Activated CD8-positive, alpha-beta T cell treated with anti-CD3 and anti-CD28 coated beads, Interleukin-2, amount 10 ng/mL, durations not matched to agents 7 days and 5 days (primary cell): Measurements from ENCODE around the gene HCFC1. TPM values are rescaled to one million over a fixed set of nuclear protein-coding genes. Genes with fewer than 3 reads are reported as not detected.

Experiments used
- ATAC-seq: fragments of 150-1000 bp; cut with Tn5 transposase; one replicate; pipeline ENCODE4 v1.10.0; 2021; ENCODE audit warnings: moderate library complexity
- CTCF ChIA-PET: fragments of 350-600 bp; sonication (Branson Sonifier 250); formaldehyde crosslinking; loops from one replicate; lab custom pipeline; 2021; ENCODE audit warnings: antibody characterized with exemption; lab: Charles Lee
- POLR2A ChIA-PET: fragments of 350-600 bp; sonication (Branson Sonifier 250); formaldehyde crosslinking; loops from one replicate; lab custom pipeline; 2021; ENCODE audit warnings: antibody characterized with exemption; lab: Charles Lee
- DNase-seq: peaks from one replicate; pipeline ENCODE4 v3.0.0-alpha.2; 2020
- H3K27ac Mint-ChIP-seq: one replicate; pipeline ENCODE4 v1.8.0; 2021; ENCODE audit warnings: mild to moderate bottlenecking, mixed read lengths
- H3K27me3 Mint-ChIP-seq: one replicate; pipeline ENCODE4 v1.8.0; 2021; ENCODE audit warnings: low read depth, mixed read lengths
- H3K36me3 Mint-ChIP-seq: one replicate; pipeline ENCODE4 v1.8.0; 2021; ENCODE audit warnings: low read depth, mixed read lengths
- H3K4me1 Mint-ChIP-seq: one replicate; pipeline ENCODE4 v1.8.0; 2021; ENCODE audit warnings: low read depth, mixed read lengths
- H3K4me3 Mint-ChIP-seq: one replicate; pipeline ENCODE4 v1.8.0; 2021; ENCODE audit warnings: mild to moderate bottlenecking, mixed read lengths
- H3K9me3 Mint-ChIP-seq: one replicate; pipeline ENCODE4 v1.8.0; 2022; ENCODE audit warnings: mixed read lengths; ENCODE audit not compliant: insufficient read depth
- total RNA-seq, 2 experiments: library from RNA; stranded (reverse); gene quantifications; one replicate each; pipeline ENCODE4 v1.2.3, GENCODE V29; 2021

HCFC1 gene
- total RNA-seq, 2 experiments from 2014 or later = 141 to 146 TPM

DNA sequence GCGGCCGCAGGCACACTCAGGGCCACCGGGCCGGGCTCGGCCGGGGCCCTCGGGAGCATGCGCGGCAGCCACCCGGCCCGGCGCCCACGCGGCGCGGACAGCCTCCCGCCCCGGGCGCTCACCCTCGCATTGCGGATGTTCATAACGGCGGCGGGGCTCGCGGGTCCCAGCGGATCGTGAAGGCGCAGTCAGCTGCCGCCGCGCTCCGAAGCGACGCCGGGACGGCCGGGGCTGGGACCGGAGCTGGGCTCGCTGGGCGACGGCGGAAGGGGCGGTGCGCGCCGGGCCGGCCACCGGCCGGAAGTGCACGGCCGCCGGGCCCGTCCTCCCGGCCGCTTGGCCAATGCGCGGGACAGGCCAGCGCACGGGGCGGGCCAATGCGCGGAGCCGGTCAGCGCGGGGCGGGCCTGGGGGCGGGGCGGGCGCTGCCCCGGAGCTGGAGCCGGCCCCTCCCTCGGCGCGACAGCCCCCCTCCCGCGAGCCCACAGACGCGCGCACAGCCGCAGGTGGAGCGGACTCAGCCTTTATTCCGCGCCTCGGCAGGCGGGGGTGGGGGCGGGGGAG, 36.8 kb downstream of the HCFC1 start, which contains the start of gene NAA10:
Gene NAA10 (minus strand): TSS at position 276 of the 564 bp plus-strand sequence. CDS start 133 bp downstream, at position 143.
- POLR2A ChIA-PET = no interaction called here
- peak; percentile 62 for DNase-seq
- no peaks in the 10 kb centered on the region for H3K9me3 Mint-ChIP-seq
- peaks cover 12% of the 10 kb centered on the region for H3K36me3 Mint-ChIP-seq
- CTCF ChIA-PET = interaction anchor here (1.0 to 1.8 kb wide), 2 partner anchors 10 to 12 kb away, joined by 3 to 12 read pairs; no protein-coding TSS in a partner anchor
- peak within 1 kb of the TSS; percentile 85 for H3K27ac Mint-ChIP-seq
- no peaks in the 10 kb centered on the region for H3K27me3 Mint-ChIP-seq
- peak within 1 kb of the TSS; percentile 88 for H3K4me3 Mint-ChIP-seq
- peak; percentile 93 for ATAC-seq
- peaks cover 31% of the 10 kb centered on the region for H3K4me1 Mint-ChIP-seq

DNA sequence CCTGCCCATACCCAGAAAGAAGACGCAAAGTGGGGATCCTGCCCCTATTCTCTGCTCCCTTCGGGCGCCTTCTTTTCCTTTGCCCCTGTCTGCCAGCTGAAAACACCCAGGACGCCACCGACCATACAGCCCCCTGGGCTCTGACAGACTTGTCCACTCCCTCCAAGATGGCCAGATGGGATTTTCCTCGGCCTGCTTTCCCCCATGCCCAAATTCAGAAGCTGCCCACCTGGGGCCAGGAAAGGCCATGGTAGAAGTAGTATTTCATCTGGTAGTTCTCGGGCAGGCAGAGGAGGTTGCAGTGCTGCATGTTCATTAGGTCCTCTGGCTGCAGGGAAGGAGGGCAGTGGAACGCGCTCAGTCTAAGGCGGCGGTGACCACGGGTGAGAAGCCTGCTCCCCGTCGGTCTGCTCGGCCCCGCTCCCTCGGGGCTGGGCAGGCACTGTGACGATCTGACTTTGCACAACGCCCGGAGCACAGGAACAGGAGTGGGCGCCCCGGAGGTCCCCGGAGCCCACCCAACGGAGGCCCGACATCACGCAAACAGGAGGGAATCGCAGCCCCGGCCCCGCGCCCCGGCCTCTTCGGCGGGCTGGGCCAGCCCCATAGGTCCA, 37.4 kb downstream of the HCFC1 start:
- ATAC-seq = peak; percentile 37
- DNase-seq = no peak
- peak overlapping the region; percentile 88 for H3K4me3 Mint-ChIP-seq
- peaks cover 28% of the 10 kb centered on the region for H3K4me1 Mint-ChIP-seq
- ChIA-PET CTCF (interaction anchor here (1.0 to 1.8 kb wide), 3 partner anchors 10 to 23 kb away, joined by 3 to 12 read pairs (median 4); no protein-coding TSS in a partner anchor), POLR2A (interaction anchor here (0.9 kb wide), 1 partner anchor 36 kb away, joined by 3 read pairs; no protein-coding TSS in a partner anchor)
- peak overlapping the region; percentile 85 for H3K27ac Mint-ChIP-seq
- H3K36me3 Mint-ChIP-seq = peaks cover 17% of the 10 kb centered on the region
- H3K9me3 Mint-ChIP-seq = no peaks in the 10 kb centered on the region
- no peaks in the 10 kb centered on the region for H3K27me3 Mint-ChIP-seq

DNA sequence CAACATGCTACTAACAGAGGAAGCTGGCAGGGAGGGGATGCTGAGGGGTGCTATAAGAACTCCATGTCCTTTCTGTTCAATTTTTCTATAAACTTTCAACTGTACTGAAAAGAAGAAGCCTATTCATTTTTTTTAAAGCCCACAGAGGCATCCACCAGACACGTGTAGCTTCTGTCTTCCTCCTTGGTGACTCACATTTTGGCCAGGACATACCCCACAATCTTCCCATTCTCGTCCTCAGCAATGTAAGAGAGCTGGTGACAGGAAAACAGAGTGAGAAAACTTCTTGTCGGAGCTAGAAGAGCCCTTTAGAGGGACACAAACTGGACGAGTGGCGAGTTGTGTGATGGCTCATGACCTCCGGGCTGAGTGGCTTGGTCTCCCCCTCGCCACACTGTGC, 37.9 kb downstream of the HCFC1 start:
- H3K9me3 Mint-ChIP-seq = no peaks in the 10 kb centered on the region
- H3K4me1 Mint-ChIP-seq = peaks cover 31% of the 10 kb centered on the region
- H3K27ac Mint-ChIP-seq = peak overlapping the region; percentile 85
- peak overlapping the region; percentile 88 for H3K4me3 Mint-ChIP-seq
- POLR2A ChIA-PET = interaction anchor here (0.9 kb wide), 1 partner anchor 36 kb away, joined by 3 read pairs; no protein-coding TSS in a partner anchor
- no peaks in the 10 kb centered on the region for H3K27me3 Mint-ChIP-seq
- DNase-seq (no peak), ATAC-seq (no peak)
- CTCF ChIA-PET = interaction anchor here (1.2 to 1.8 kb wide), 2 partner anchors 13 to 23 kb away, joined by 4 to 12 read pairs; no protein-coding TSS in a partner anchor
- H3K36me3 Mint-ChIP-seq = peaks cover 20% of the 10 kb centered on the region

DNA sequence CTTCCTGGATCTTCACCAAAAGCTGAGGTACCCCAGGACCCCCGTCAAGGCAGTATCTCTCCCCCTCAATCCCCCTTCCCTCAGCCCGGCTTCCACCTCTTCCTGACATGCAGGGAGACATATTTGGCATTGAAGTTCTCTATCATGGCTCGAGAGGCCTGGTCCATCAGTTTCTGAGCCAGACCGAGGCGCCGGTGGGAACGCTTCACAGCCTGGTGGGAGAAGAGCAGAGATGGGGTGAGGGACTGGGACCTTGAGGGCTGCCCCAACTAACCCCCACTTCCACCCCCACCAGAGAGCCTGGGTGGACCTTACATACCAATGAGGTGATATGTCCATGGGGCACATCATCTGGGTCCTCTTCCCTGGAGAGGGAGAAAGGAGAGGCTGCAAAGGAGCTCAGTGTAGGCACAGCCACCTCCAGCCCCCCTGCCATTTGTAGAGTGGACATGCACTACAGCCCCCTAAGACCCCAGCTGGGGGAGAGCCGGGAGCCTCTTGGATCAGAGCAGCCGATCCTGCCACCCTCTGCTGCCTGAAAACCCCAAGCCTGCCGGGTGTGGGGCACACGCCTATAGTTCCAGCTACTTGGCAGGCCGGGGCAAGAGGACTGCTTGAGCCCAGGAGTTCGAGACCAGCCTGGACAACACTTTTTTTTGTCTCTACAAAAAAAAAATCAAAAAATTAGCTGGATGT, 39.2 kb downstream of the HCFC1 start:
- ATAC-seq (no peak), DNase-seq (no peak)
- Mint-ChIP-seq H3K27me3 (no peaks in the 10 kb centered on the region), H3K4me3 (no peak overlapping the region), H3K4me1 (peaks cover 33% of the 10 kb centered on the region), H3K27ac (no peak overlapping the region), H3K36me3 (peaks cover 20% of the 10 kb centered on the region), H3K9me3 (no peaks in the 10 kb centered on the region)
- ChIA-PET POLR2A (no interaction called here), CTCF (interaction anchor here (1.5 kb wide), 1 partner anchor 15 kb away, joined by 4 read pairs; no protein-coding TSS in a partner anchor)

DNA sequence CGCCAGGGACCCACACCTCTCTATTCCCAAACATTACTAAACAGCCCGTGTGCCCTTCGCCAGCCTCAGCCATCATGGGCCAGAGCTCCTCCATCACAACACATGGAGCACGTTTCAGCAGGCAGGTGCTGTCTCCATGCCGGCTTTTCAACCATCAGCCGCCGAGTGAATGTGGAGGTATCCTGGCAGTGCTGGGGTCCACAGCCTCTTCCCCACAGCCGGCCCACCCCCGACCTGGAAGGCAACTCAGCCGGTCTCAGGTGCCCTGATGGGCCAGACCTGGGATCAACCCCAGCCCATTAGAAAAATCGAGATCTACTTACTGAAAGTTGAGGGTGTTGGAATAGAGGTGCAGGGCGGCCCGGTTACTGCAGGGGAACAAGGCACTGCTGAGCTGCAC, 39.9 kb downstream of the HCFC1 start:
- Mint-ChIP-seq H3K9me3 (no peaks in the 10 kb centered on the region), H3K36me3 (peaks cover 20% of the 10 kb centered on the region), H3K27me3 (no peaks in the 10 kb centered on the region), H3K4me1 (peaks cover 33% of the 10 kb centered on the region), H3K27ac (peak overlapping the region; percentile 72), H3K4me3 (no peak overlapping the region)
- DNase-seq (no peak), ATAC-seq (no peak)
- ChIA-PET CTCF (interaction anchor here (1.5 kb wide), 1 partner anchor 15 kb away, joined by 4 read pairs; no protein-coding TSS in a partner anchor), POLR2A (no interaction called here)

DNA sequence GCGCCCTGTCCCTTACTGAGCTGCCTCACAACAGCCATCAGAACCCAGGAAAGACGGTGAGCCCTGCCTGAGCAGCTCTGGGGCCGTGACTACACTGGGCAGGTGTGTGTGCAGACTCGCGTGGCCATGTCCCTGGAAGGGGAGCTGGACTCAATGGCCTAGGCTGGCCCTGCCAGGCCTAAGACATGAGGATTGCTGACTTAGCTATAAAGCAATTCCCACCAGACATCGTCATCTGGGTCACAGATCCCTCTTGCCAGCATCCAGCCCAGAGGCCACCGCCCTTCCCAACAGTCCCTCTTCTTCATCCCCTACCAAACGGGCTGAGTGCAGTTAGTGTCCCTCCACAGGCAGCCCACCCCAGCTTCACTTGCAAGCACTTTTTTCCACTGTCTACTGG, 40.5 kb downstream of the HCFC1 start:
- CTCF ChIA-PET = interaction anchor here (10.6 kb wide), 1 partner anchor 18 kb away, joined by 228 read pairs; the partner anchor contains the start of gene RENBP
- H3K4me1 Mint-ChIP-seq = peaks cover 31% of the 10 kb centered on the region
- no peak overlapping the region for H3K4me3 Mint-ChIP-seq
- no peaks in the 10 kb centered on the region for H3K9me3 Mint-ChIP-seq
- DNase-seq = no peak
- POLR2A ChIA-PET = interaction anchor here (9.3 kb wide), 1 partner anchor 17 kb away, joined by 84 read pairs; the partner anchor contains the start of gene RENBP
- H3K27ac Mint-ChIP-seq = peak overlapping the region; percentile 72
- peaks cover 20% of the 10 kb centered on the region for H3K36me3 Mint-ChIP-seq
- H3K27me3 Mint-ChIP-seq = no peaks in the 10 kb centered on the region
- ATAC-seq = no peak

DNA sequence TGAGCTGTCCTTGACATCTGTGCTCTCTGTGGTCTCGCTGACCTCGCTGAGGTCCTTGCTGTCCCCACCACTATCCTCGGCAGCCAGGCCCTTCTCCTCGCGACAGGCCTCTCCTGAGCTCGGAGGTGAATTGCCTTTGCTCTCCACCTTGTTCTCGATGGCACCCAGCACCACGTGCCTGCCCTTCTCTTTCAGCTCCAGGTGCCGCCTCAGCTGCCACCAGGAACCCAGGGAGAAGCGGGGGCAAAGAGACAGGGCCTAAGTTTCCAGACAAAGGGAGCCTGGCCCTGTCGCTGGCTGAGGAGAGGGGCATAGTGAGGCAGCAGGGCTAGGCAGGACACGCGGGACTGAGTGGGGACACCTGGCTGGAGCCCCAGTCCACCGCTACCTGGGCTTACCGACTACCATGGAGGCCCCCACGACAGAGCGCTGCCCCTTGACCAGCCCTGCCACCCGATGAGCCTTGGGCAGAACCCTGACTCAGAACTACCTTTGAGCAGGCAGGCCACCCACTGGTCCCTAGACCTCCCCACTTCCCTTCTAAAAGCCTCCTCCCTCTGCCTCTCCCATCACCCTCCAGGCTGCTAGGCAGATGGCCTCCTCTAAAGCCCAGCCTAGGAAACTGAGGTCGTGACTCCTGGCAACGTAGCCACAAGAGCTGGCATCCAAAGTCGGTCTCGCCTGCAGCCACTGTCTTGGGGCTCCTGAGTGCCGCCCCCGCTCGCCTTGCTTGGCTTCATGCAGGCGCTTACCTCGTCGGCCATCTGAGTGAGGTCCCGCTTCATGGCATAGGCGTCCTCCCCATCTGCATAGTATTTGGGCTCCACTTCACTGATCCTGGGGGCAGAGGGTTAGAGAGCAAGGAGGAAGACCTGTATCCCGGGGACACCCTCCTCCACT, 41.4 kb downstream of the HCFC1 start:
- H3K9me3 Mint-ChIP-seq = no peaks in the 10 kb centered on the region
- no peak for DNase-seq
- H3K27me3 Mint-ChIP-seq = no peaks in the 10 kb centered on the region
- POLR2A ChIA-PET = interaction anchor here (9.3 kb wide), 1 partner anchor 17 kb away, joined by 84 read pairs; the partner anchor contains the start of gene RENBP
- CTCF ChIA-PET = interaction anchor here (10.6 kb wide), 1 partner anchor 19 kb away, joined by 228 read pairs; the partner anchor contains the start of gene RENBP
- H3K4me3 Mint-ChIP-seq = no peak overlapping the region
- no peak for ATAC-seq
- H3K27ac Mint-ChIP-seq = no peak overlapping the region
- peaks cover 28% of the 10 kb centered on the region for H3K4me1 Mint-ChIP-seq
- H3K36me3 Mint-ChIP-seq = peaks cover 23% of the 10 kb centered on the region

DNA sequence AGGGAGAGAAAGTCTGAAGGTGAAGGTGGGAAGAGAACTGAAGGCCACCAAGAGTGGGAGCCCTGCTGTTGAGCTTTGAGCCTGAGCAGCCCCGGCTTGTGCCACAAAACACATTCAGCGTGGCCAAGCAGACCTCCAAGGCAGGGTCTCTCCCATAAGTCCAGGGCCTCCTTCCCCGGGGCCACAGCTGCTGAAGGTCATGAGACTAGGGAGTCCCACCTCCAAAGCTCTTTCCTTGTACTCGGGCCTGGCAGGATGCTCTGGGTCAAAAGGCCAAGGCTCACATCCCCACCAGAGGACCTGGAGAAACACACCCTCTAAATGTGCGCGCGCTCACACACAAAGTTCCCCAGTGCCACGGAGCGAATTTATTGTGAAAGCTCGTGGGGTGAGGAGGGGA, 42.0 kb downstream of the HCFC1 start:
- H3K27me3 Mint-ChIP-seq = no peaks in the 10 kb centered on the region
- no peaks in the 10 kb centered on the region for H3K9me3 Mint-ChIP-seq
- DNase-seq (no peak), ATAC-seq (no peak)
- CTCF ChIA-PET = interaction anchor here (10.6 kb wide), 1 partner anchor 19 kb away, joined by 228 read pairs; the partner anchor contains the start of gene RENBP
- POLR2A ChIA-PET = interaction anchor here (1.0 to 9.3 kb wide), 2 partner anchors 10 to 18 kb away, joined by 3 to 84 read pairs; partner anchors contain the start of gene RENBP
- peak overlapping the region; percentile 86 for H3K4me3 Mint-ChIP-seq
- H3K36me3 Mint-ChIP-seq = peaks cover 29% of the 10 kb centered on the region
- peak overlapping the region; percentile 94 for H3K27ac Mint-ChIP-seq
- H3K4me1 Mint-ChIP-seq = peaks cover 28% of the 10 kb centered on the region

DNA sequence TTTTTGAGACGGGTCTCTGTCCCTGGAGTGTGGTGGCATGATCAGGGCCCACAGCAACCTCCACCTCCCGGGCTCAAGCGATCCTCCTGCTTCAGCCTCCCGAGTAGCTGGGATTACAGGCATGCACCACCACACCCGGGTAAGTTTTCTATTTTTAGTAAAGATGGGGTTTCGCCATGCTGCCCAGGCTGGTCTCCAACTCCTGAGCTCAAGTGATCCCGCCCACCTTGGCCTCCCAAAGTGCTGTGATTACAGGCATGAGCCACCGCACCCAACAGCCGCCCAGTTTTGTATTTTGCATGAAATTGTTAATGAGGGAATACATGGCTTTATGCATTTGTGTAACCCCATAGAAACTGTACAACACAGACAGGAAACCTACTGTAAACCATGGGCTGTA, 42.8 kb downstream of the HCFC1 start:
- Mint-ChIP-seq H3K4me1 (peaks cover 28% of the 10 kb centered on the region), H3K27me3 (no peaks in the 10 kb centered on the region), H3K36me3 (peaks cover 36% of the 10 kb centered on the region), H3K4me3 (peak overlapping the region; percentile 86), H3K27ac (peak overlapping the region; percentile 94), H3K9me3 (no peaks in the 10 kb centered on the region)
- ChIA-PET CTCF (interaction anchor here (1.0 to 10.6 kb wide), 4 partner anchors 13 to 165 kb away, joined by 3 to 228 read pairs (median 4); partner anchors contain the start of genes PLXNB3 and RENBP), POLR2A (interaction anchor here (0.7 to 9.3 kb wide), 6 partner anchors 8 to 41 kb away, joined by 3 to 90 read pairs (median 4); partner anchors contain the start of genes HCFC1, RENBP and TMEM187)
- DNase-seq (no peak), ATAC-seq (no peak)
